Hematopoietic multipotent progenitor cell treated with erythropoietin and hydrocortisone succinate and interleukin-3 and kit ligand, for 15 days (in vitro differentiated cells): ENCODE measurements around the gene FOXO3.
"Not testable (repeated sequence)": the region's sequence is repeated elsewhere in the genome, so short reads cannot be mapped to it uniquely, and the experiment has no call there.

Experiments used
- DNase-seq: peaks from one replicate; pipeline ENCODE4 v3.0.0-alpha.2; 2015; ENCODE audit warnings: low spot score

Gene FOXO3

DNA sequence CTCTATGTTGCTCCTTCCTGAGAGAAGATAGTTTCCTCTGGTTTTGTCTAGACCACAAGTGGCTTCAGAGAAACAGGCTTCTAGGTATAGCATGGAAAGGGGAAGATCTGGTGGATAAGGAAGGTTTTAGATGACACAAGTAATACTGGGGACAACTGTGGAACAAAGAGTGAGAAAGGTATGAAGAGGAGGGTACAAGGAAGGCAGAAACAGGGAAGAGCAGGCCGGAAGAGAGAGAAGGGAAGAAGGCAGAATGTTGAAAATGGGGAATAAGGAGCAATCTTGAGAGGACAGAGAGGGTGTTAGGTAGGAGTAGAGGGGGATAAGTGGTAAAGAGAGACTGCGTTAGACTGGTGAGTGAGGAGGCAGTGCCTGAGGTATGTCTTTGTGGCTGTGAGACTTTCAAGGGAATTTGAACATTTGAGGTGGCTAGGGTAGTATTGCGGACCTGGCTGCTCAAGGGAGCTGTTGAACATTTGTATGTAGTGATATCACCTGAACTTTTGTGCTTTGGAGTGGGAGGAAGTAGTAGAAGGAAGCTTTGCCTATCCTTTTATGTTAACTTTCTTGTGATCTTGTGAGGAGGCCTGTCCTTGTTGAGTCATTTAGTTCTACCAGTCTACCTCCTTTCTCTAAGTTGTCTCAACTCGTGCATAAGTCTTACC, 69.5 kb downstream of the FOXO3 start:
- DNase-seq = peak; percentile 33

DNA sequence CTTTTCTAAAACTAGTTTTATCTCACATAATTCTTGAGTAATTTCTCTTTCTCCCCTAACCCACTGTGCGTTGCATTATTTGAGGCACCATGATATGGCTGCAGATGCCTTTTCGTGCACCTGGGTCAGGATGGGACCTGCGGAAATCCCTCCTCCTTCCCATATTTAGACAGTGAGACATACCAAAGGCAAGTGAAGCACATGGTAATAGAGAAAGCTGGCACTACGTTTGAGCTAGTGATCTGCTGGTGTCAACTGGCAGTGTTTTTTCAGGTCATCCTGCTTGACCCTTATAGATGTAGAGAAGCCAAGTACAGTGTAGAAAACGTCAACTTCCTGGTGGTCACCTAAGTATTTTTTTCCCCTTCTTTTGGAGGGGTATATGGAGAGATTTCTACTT, 71.7 kb downstream of the FOXO3 start:
- no peak for DNase-seq

DNA sequence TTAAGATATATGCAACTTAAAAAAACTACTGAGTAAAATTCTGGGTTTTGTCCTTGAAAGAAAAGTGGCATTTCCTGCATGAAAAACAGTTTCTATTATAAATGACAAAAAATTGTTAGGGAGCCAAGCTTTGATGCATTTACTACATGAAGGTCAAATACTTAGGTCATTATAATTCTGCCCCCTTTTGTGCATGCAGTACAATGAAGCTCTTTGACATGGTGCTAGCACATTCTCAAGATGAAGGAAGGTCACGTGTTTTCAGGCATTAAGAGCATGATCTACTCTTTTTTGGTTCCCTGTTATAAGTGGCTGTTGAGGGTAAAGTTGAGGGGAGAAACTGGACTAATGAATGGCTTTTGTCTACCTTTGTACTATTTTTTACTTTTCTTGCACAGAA, 72.7 kb downstream of the FOXO3 start:
- no peak for DNase-seq

DNA sequence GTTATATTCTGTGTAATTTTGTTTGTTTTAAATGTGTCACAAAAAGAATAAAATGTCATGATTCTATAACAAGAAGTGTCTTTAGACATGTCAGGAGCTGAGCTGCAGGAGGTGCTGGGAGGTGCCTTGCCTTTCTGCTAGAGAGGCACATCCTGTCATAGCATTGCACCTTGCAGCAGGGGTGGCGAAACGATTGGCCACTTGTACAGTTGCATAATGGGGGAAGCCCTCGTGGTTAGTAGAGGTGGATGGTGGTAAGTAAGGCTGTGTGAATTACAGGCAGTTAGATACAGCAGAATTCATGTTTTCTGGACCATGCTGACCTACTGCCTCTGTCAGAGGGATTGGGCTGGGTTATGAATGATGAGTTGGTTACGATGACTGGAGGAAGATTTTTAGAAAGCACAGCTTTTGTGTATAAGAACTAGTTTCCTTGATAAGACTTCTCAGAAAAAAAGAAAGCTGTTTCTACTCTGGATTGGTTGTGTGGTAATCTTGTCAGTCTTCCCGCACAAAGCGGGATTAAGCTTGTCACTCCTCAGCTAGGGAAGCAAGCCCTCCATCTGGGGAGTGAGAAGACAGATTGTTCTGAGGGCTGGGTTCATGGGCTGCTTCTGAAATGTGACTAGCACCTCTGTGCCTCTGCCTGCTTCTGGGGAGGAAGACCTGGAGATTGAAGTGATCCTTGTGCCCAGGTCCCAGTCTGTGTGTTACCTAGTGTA, 74.9 kb downstream of the FOXO3 start:
- no peak for DNase-seq

DNA sequence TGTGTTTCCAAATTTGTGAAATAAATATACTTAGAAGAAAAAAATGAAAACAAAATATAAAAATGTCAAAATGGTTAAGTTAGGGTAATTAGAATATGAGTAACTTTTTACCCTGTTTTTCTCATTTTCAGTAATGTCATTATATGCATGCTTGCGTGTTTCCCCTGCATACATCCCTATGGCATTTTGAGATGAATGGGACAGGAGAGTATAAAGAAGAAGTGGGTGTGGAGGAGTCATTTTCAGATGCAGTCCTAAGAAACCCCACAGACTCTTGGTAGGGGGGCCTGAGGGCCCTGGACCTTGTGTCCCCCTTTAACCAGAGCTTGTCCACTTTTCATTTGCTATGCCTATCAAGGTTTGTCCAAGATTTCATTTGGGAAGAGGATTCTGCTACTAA, 77.2 kb downstream of the FOXO3 start:
- no peak for DNase-seq

DNA sequence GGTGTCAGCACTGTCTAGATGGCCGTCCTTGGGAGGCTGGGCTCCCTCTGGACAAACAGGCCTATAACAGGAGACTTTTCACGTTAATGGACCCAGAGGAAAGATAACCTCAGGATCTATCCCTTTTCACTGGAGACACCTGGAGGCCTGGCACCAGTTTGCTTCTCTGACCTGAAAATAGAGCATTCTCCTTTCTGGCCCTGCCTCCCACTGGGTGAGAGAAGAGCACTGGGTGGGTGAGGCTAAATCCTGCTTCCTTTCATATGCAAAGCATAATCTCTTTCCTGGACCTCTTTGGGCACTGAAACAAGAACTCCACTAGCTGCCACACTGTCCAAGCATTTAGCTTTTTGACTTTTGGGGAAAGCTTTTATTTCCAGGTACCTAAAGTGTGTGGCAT, 78.3 kb downstream of the FOXO3 start:
- DNase-seq = no peak

DNA sequence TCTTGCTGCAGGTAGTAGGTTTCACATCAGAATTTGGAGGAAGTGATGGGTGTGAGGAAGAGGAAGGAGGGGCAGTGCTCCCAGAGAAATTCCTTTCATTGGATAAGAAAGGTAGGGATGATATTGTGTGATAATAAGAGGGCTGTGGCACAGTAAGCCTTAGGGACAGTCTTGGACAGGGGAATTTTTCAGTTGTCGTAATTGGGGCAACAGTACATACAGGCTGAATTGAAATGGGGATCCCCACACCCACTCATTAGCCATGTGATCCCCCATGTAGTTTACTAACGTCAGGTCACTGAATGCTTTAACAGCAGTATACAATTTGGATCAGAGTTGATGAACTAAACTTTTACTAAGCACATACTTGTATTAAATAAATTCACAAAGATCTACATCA, 79.4 kb downstream of the FOXO3 start:
- no peak for DNase-seq

DNA sequence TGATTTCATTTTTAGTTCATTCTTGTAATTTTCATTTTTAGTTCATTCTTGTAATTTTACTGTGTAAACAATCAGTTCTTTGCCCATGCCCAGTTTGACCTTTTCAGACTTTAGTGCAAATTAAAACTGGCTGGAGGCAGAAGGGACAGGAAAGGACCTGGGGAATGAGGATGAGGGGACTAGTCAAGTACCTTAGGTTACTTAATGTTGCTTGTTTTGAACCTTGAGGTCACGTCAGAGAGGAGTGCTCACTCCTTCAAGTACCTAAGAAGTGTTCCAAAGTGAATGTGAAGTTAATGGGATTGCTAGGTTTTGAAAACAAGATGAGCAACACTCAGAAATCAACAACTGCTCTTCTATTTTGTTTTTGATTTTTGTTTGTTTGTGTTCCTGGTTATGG, 82.5 kb downstream of the FOXO3 start:
- DNase-seq = no peak

DNA sequence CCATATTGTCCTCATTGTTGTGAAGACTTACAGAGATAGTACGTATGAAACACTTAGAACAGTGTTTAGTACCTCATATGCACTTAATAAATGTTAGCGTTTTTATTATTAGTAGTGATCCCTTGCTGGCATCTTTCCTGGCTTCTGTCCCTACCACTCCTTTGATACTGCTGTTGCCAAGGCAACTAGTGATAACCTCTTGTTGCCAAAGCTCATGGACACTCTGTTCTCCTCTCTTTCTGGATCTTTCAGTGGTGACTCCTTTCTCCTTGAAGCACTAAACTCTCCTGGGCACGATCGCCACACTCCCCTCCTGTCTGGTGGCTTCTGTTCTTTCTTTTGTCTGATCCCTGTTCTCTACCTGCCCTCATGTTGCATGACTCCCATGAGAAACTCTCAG, 83.5 kb downstream of the FOXO3 start:
- DNase-seq = peak; percentile 57

DNA sequence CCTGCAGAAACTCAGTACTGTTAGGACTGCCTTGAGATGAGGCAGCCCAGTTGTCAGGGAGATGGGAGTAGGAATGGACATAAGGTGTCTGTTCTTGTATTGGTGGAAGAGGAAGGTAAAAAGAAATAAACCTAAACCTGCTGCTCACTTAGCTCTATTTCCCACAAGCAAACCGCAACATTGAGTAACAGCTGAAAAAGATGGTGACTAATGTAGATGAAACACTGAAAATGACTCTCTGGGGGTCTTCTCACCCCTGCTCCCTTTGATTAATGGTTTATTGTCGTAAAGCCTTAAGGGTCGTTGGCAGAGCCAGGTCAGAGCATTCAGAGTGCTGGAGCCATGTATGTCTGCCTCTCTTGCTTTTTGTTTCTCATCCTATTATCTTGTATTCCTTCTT, 87.5 kb downstream of the FOXO3 start:
- DNase-seq = no peak

DNA sequence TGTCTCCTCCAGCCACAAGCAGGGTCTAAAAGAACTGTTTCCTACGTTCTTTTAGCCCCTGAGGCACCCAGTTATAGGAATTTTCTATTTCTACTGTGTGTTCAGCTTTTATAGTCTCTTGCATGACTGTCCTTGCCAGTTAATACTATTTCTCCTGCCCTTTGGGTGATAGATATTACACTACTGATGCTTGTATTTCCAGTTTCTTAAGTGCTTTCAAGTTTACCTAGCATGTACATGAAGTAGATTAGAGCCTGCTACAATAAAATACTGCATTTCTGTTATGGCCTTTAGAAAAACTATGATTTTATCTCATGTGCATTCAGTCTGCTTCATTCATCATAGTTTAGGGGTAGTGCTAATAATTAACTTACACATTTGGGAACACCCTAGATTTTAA, 89.6 kb downstream of the FOXO3 start:
- no peak for DNase-seq

DNA sequence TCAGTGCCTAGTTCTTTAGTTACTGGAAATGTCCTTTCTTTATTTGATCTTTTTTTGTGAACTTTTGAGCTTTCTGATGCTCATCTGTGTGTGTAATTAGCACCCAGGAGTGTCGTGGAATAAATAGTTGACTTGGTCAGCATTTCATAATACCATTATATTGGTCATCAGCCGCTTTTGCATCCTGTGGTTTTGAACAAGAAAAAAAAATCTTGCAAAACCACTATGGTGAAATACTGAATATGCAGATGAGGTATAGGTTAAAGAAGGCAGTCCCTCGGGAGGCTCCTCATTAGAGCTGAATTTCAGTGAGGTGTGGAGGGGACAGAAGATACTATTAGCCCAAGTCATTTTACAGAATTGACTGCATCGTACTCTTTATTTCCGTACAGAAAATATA, 90.1 kb downstream of the FOXO3 start:
- no peak for DNase-seq

DNA sequence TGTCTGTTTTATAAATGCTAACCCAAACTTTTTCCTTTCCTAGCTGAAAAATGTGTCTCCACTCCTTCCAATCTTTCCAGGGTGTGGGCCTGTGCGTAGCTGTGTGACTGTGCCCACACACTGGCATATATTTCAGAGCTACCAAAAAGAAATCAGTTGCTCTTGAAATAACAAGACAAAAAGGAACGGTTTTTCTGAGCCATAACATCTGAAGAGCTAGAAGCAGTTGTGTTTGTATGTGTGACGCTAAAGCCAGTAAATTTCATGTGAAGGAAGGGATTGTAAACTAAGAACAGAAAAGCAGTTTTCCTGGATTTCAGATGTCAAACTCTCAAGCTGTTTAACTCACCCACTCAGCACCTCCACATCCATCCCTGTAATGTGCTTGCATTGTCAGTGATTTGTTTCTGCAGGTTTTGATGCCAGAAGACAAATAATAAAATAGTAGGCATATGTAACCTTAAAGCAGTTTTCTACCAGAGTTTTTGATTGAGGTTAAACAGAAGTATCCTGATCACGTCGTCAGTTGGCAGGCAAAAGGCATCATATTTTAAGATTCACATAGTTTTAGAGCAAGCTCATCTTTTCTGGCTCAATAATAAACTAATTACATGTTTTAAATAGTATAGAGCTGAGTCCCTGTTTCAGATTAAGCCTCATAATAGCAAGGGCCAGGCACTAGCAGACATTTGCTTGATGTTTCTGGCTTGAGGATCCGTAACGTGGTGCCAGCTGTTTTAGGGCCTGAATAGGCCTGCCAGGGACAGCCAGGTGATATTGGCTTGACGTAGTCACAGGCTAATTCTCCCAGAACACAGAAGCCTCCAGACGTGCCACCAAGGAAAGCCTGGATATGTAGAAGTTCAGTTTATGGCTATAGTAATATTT, 90.9 kb downstream of the FOXO3 start:
- DNase-seq = no peak

DNA sequence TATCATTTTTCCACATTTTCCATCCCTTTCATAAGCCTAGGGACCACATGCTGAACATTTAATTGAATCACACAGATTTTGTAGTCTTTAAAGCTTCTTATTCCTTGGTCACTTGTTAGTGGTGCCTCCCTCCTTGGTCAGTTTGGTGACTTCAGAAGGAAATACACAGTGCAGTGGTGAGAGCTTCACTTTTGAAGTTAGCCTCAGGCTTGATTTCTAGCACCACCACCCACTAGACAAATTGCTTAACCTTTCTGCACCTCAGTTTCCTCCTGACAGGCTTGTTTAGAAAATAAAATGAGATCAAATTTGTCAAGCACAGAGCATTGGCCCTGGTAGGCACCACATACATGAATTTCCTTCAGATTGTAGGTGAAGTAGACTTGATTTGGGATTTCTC, 91.7 kb downstream of the FOXO3 start:
- DNase-seq = no peak

DNA sequence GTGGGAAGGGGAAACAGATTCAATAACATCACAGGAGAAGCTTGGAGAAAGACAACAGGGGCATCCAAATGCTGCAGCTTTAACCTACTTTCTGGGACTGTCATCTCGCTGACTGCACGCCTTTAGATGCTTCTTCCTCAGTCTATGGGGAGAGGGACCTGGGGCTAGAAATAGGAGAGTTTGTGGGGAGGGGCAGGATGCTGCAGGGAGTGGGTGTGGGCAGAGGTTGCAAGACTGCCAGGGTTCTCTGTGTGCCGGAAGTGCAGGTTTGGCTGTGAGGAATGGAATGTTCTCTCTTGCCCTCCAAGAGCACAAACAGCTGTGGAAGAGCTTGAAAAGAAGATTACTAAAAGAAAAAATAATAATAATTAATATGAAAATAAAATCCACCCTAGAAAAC, 93.2 kb downstream of the FOXO3 start:
- DNase-seq = no peak

DNA sequence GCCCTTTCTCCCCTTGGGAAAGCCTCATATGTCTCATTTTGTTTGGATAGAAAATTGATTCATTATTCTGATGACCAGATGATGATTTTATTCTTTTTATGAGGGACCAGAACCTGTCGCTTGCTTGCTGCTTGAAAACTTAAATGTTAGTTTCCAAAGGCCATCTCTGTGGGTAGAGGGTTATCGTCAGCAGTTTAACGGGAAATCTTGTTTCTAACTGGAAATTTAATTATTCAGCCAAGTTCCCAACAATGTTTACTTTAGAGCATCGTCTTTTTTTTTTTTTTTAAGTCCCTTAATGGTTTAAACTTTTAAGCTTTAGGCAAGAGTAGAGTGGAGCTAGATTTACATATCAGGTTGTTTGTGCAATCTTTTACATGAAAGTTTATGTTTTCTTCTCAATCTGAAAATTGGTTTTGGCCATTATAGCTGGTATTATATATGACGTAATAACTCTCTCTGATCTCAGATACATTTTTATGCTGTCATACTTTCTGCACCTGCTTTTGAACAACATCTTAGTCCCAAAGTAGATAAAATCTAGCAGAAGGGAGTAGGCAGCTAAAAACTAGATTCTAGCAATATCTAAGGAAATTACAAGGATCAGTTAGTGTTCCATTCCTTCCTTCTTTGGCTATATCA, 93.9 kb downstream of the FOXO3 start:
- no peak for DNase-seq

DNA sequence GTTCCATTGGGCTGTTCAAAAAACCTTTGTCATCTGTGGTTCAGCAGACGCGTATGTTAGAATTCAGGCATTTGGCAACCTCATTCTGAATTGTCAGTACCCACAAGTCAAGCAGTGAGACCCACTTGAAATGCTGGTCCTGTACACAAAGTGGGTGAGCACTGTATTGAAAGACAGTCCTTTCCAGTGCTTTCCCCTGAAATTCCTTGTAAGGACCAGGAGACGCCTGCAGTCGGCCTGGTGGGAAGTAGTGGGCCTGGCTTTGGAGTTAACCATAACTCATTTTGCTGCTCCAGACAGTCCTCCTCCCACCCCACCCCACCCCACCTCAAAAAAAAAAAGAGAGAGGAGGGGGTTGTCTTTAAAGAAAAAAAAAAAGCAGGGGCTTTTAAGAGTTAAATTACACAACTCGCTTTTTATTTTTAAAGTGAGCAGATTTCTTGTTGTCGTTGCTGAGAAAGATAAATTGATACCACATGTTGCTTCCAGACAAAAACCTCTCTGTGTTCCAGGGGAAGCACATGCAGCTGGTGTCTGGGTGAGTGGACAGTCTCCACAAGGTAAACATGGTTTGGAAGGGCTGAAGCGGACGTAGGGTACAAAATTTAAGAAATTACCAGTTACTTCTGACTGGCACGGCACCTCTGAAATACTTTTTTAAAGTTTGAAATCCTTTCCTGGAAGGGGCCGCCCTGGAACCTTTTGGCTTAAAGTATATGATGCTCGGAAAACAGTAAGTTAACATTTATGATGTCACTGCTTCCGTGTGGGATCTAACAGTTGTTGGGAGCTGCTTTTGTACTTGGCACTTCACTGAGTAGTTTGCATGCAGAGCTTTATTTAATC, 95.3 kb downstream of the FOXO3 start:
- no peak for DNase-seq

DNA sequence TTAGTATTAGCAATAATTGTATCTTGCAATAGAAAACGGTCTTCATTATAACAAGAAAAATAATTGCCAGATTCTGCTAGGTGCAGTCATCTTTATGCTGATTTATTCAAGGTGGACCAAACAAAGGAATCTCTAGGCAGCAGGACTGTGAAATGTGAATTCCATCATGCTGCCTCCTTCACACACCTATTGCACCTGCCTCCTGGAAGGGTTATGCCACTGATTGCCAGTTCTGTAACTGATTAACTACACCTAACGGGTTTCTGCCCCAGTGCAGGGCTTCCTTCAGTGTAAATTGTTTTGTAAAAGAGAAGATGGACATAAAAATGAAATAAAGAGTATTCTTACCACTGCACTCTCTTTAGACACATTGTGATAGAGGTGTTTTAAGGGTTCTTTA, 96.1 kb downstream of the FOXO3 start:
- DNase-seq = no peak

DNA sequence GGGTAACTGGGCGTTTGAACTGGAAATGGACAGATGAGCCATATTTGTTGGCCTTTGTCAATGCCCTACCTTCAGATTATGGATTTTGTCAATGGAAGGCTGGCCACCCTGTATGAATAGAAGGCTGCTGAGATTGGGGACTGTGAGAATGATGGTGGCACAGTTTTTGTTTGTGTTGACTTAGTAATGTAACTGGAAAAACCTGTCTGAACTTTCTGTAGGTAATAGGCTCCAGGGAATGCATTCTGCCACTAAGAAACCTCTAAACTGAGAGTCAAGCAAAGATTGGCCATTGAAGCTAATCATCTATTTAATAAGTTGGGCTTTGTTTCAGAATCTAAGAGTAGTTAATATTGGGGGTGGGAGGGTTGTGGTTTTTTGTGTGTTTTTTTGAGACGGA, 97.5 kb downstream of the FOXO3 start:
- DNase-seq = no peak

DNA sequence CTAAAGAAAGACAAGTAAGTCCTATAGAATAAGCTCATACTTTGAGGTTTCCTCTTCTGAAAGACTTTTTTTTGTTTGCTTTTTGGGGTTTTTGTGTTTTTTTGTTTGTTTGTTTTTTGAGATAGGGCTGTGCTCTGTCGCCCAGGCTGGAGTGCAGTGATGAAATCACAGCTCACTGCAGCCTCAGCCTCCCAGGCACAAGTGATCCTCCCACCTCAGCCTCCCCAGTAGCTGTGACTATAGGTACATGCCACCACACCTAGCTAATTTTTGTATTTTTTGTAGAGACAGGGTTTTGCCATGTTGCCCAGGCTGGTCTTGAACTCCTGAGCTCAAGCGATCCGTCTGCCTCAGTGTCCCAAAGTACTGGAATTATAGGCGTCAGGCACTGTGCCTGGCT, 98.1 kb downstream of the FOXO3 start:
- not testable (repeated sequence) for DNase-seq

DNA sequence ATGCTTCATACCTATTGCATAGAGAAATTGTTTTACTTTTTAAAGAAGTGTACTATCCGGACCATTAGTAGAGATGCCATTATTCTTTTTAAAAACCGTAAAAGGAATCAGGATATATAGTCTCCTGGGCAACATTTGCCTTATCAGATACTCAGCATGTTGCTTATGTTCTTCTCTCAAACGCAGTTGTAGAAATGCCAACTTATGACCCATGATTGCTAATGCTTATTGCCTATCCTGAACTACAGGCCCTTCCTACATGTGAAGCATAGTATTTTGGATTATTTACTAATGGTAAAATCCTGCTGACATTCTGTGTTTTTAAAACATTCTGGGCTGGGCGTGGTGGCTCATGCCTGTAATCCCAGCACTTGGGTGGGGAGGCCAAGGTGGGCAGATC, 99.5 kb downstream of the FOXO3 start:
- no peak for DNase-seq

DNA sequence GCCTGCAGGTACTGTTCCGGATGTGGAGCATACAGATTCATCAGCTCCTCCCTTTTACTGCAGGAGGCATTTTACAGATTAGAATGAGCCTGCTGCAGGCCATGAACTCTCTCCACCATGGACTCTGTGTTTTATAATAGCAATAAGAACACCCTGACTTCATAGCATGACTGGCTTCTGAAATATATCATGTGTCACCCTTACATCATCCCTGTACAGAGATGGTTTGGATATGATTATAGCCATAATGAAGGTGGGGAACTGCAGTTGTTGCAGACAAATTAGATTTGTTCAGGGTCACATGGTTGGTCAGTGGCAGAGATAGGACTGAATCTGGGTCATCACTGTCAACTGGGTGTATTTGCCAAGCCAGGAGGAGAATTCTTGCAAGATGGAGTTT, 100.7 kb downstream of the FOXO3 start:
- DNase-seq = no peak
